ENCODE measurements around the gene E2F3.

E2F3 gene

DNA sequence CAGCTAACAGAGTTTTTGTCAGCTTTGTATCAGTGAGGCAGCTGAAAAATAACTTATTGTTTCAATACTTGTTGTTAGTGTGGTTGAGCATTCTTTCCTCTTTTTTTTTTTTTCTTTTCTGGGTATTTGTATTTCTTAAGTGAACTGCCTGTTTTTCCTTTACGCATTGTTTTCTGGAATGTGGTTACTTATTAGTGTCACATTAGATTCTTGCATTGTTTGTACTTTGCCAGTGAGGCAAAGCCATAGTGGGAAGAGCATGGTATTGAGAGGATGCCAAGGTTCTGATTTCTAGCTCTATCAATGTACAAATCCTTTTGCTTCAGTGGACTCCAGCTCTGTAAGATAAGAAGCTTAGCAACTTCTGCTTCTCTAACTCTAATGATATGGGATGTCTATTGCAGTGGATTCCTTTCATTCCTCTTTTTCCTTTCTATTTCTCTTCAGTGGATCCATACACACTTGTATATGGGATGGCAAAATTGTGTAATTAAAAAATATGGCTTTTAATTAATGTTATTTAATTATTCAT is 136.5 kb downstream of the E2F3 start:
- DNase-seq, result no peak

GRCh38 chr6:20538907-20539306 is 137.2 kb downstream of the E2F3 start:
- no peak for DNase-seq

DNA sequence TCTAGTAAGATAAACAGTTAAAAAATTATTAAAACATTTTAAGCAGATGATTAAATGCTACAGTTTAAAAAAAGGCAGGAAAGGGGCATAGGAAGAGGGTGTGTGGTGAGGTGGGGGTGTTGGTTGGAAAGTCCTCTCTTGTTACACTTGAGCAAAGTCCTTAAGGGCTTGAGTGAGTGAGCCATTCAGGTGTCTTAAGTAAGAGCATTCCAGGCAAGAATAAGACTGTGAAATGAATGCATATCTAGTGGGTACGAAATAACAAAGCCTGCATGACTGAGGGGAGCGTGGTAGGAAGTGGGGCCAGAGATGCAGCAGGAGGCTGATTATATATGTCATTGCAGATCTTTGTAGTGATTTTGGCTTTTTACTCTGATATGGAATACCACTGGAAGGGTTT is 137.7 kb downstream of the E2F3 start:
- no peak for DNase-seq

- DNase-seq, result no peak
These were observed 139.0 kb downstream of the E2F3 start for GRCh38 chr6:20540683-20541082.

DNA sequence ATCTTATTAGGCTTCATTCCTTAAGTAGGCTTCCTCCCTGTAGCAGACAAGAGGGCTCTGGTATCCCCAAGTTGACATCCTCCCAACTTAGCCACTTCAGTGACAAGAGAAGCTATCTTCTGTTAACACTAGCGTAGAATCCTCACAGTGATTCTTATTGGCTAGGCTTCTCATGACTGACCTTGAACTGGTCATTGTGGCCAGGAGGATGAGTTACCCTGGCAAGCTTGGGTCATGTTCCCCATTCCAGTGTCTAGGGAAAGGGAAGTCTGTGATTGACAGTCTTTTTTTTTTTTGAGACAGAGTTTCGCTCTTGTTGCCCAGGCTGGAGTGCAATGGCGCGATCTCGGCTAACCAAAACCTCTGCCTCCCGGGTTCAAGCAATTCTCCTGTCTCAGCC is 139.7 kb downstream of the E2F3 start:
- no peak for DNase-seq

- DNase-seq, result no peak
These were observed 141.4 kb downstream of the E2F3 start for GRCh38 chr6:20542927-20543602.
